ENCODE measurements around the gene SHF. TPM values are rescaled to one million over a fixed set of nuclear protein-coding genes. Genes with fewer than 3 reads are reported as not detected.

Gene SHF
- total RNA-seq, 1 donor: 3.3 TPM

- H2AFZ ChIP-seq (ENCODE audit: low read length): no peak overlapping the region
- no peak overlapping the region for H3K4me2 ChIP-seq (ENCODE audit: insufficient read depth, low read length)
- TF ChIP-seq CTCF (IDR thresholded peaks at IDR 0.05; ENCODE audit: extremely low read depth, low read depth, low read length): no peak
These were observed 43.4 kb upstream of the SHF start for GRCh38 chr15:45231132-45231531.

GRCh38 chr15:45230245-45230965, 42.6 kb upstream of the SHF start:
- DNase-seq (ENCODE audit: insufficient read length, low spot score, missing footprints): no peak
- no peak for TF ChIP-seq CTCF (IDR thresholded peaks at IDR 0.05; ENCODE audit: extremely low read depth, low read depth, low read length)

More at GRCh38 chr15:45231132-45231531, 43.4 kb upstream of the SHF start:
- DNase-seq (ENCODE audit: insufficient read length, low spot score, missing footprints): no peak
- Histone ChIP-seq H3K79me2 (ENCODE audit: insufficient read depth, low read length) (no peaks in the 10 kb centered on the region), H3K27ac (ENCODE audit: low read depth, low read length) (no peak overlapping the region), H3K27me3 (ENCODE audit: insufficient read depth, low read length) (no peaks in the 10 kb centered on the region), H3K9me3 (ENCODE audit: low read depth, low read length) (no peaks in the 10 kb centered on the region), H3K4me1 (ENCODE audit: insufficient read depth, low read length) (no peaks in the 10 kb centered on the region), H4K20me1 (ENCODE audit: insufficient read depth, low read length) (no peaks in the 10 kb centered on the region), H3K4me3 (ENCODE audit: insufficient read depth, low read length) (no peak overlapping the region), H3K36me3 (ENCODE audit: insufficient read depth, low read length) (no peaks in the 10 kb centered on the region)

GRCh38 chr15:45228931-45229330, 41.2 kb upstream of the SHF start:
- no peaks in the 10 kb centered on the region for H3K9me3 ChIP-seq (ENCODE audit: low read depth, low read length)
- no peaks in the 10 kb centered on the region for H3K36me3 ChIP-seq (ENCODE audit: insufficient read depth, low read length)
- no peaks in the 10 kb centered on the region for H3K4me1 ChIP-seq (ENCODE audit: insufficient read depth, low read length)
- DNase-seq (ENCODE audit: insufficient read length, low spot score, missing footprints): no peak
- TF ChIP-seq CTCF (IDR thresholded peaks at IDR 0.05; ENCODE audit: extremely low read depth, low read depth, low read length): no peak
- no peaks in the 10 kb centered on the region for H4K20me1 ChIP-seq (ENCODE audit: insufficient read depth, low read length)
- H3K27ac ChIP-seq (ENCODE audit: low read depth, low read length): no peak overlapping the region
- no peaks in the 10 kb centered on the region for H3K79me2 ChIP-seq (ENCODE audit: insufficient read depth, low read length)
- peaks cover 3% of the 10 kb centered on the region for H3K27me3 ChIP-seq (ENCODE audit: insufficient read depth, low read length)
- no peak overlapping the region for H3K4me3 ChIP-seq (ENCODE audit: insufficient read depth, low read length)
- no peak overlapping the region for H3K4me2 ChIP-seq (ENCODE audit: insufficient read depth, low read length)
- H2AFZ ChIP-seq (ENCODE audit: low read length): no peak overlapping the region

More at GRCh38 chr15:45230245-45230965, 42.6 kb upstream of the SHF start:
- Histone ChIP-seq H3K36me3 (ENCODE audit: insufficient read depth, low read length) (no peaks in the 10 kb centered on the region), H3K4me3 (ENCODE audit: insufficient read depth, low read length) (no peak overlapping the region), H3K27me3 (ENCODE audit: insufficient read depth, low read length) (no peaks in the 10 kb centered on the region), H3K27ac (ENCODE audit: low read depth, low read length) (no peak overlapping the region), H3K4me2 (ENCODE audit: insufficient read depth, low read length) (no peak overlapping the region), H2AFZ (ENCODE audit: low read length) (no peak overlapping the region), H3K4me1 (ENCODE audit: insufficient read depth, low read length) (no peaks in the 10 kb centered on the region), H3K9me3 (ENCODE audit: low read depth, low read length) (no peaks in the 10 kb centered on the region), H3K79me2 (ENCODE audit: insufficient read depth, low read length) (no peaks in the 10 kb centered on the region), H4K20me1 (ENCODE audit: insufficient read depth, low read length) (no peaks in the 10 kb centered on the region)

GRCh38 chr15:45225506-45226273, 37.9 kb upstream of the SHF start:
- Histone ChIP-seq H3K9me3 (ENCODE audit: low read depth, low read length) (no peaks in the 10 kb centered on the region), H3K4me2 (ENCODE audit: insufficient read depth, low read length) (no peak overlapping the region), H3K36me3 (ENCODE audit: insufficient read depth, low read length) (no peaks in the 10 kb centered on the region), H3K27ac (ENCODE audit: low read depth, low read length) (no peak overlapping the region), H3K4me1 (ENCODE audit: insufficient read depth, low read length) (no peaks in the 10 kb centered on the region), H3K27me3 (ENCODE audit: insufficient read depth, low read length) (peaks cover 7% of the 10 kb centered on the region), H3K4me3 (ENCODE audit: insufficient read depth, low read length) (no peak overlapping the region), H4K20me1 (ENCODE audit: insufficient read depth, low read length) (no peaks in the 10 kb centered on the region), H3K79me2 (ENCODE audit: insufficient read depth, low read length) (no peaks in the 10 kb centered on the region), H2AFZ (ENCODE audit: low read length) (no peak overlapping the region)
- no peak for DNase-seq (ENCODE audit: insufficient read length, low spot score, missing footprints)
- no peak for TF ChIP-seq CTCF (IDR thresholded peaks at IDR 0.05; ENCODE audit: extremely low read depth, low read depth, low read length)

All from osteoblast (primary cell).